ENCODE data around the gene PRSS12. TPM values are rescaled to one million over a fixed set of nuclear protein-coding genes. Genes with fewer than 3 reads are reported as not detected.

The PRSS12 gene
- polyA plus RNA-seq, 1 experiment = 108 TPM

GRCh38 chr4:118351851-118352827, 664 bp downstream of the PRSS12 start:
- no peak for DNase-seq (ENCODE audit: low read depth)
- CTCF ChIA-PET = interaction anchor here (0.7 to 6.1 kb wide), 20 partner anchors 10 to 81 kb away, joined by 3 to 68 read pairs (median 4); no protein-coding TSS in a partner anchor
- peak overlapping the region; percentile 73 for H3K4me3 ChIP-seq (ENCODE audit: low read depth, low read length)
- POLR2A ChIA-PET = interaction anchor here (0.6 to 1.5 kb wide), 8 partner anchors 10 to 423 kb away, joined by 3 to 15 read pairs (median 5); no protein-coding TSS in a partner anchor
- H3K36me3 ChIP-seq (ENCODE audit: control insufficient read depth, insufficient read depth, low read length) = no peaks in the 10 kb centered on the region
- peak; percentile 18; the same call in 1 of the 2 replicates for TF ChIP-seq CTCF (IDR thresholded peaks at IDR 0.05; ENCODE audit: insufficient read depth, low read depth, low read length)
- H3K27me3 ChIP-seq (ENCODE audit: control insufficient read depth, insufficient read depth, low read length) = no peaks in the 10 kb centered on the region

GRCh38 chr4:118350961-118351360, 1.8 kb downstream of the PRSS12 start:
- TF ChIP-seq CTCF (IDR thresholded peaks at IDR 0.05; ENCODE audit: insufficient read depth, low read depth, low read length) = no peak
- ChIA-PET POLR2A (interaction anchor here (0.6 kb wide), 1 partner anchor 18 kb away, joined by 7 read pairs; no protein-coding TSS in a partner anchor), CTCF (interaction anchor here (0.9 to 6.1 kb wide), 7 partner anchors 11 to 80 kb away, joined by 3 to 68 read pairs (median 3); no protein-coding TSS in a partner anchor)
- Histone ChIP-seq H3K27me3 (ENCODE audit: control insufficient read depth, insufficient read depth, low read length) (no peaks in the 10 kb centered on the region), H3K36me3 (ENCODE audit: control insufficient read depth, insufficient read depth, low read length) (no peaks in the 10 kb centered on the region), H3K4me3 (ENCODE audit: low read depth, low read length) (peak overlapping the region; percentile 73)
- DNase-seq (ENCODE audit: low read depth) = no peak

GRCh38 chr4:118348886-118349285, 3.9 kb downstream of the PRSS12 start:
- DNase-seq (ENCODE audit: low read depth) = no peak
- no peaks in the 10 kb centered on the region for H3K36me3 ChIP-seq (ENCODE audit: control insufficient read depth, insufficient read depth, low read length)
- ChIA-PET CTCF (interaction anchor here (1.6 kb wide), 1 partner anchor 75 kb away, joined by 4 read pairs; no protein-coding TSS in a partner anchor), POLR2A (interaction anchor here (0.7 kb wide), 1 partner anchor 15 kb away, joined by 4 read pairs; no protein-coding TSS in a partner anchor)
- H3K4me3 ChIP-seq (ENCODE audit: low read depth, low read length) = no peak overlapping the region
- TF ChIP-seq CTCF (IDR thresholded peaks at IDR 0.05; ENCODE audit: insufficient read depth, low read depth, low read length) = no peak
- H3K27me3 ChIP-seq (ENCODE audit: control insufficient read depth, insufficient read depth, low read length) = no peaks in the 10 kb centered on the region

- no peak for DNase-seq (ENCODE audit: low read depth)
- ChIA-PET POLR2A (no interaction called here), CTCF (no interaction called here)
- Histone ChIP-seq H3K27me3 (ENCODE audit: control insufficient read depth, insufficient read depth, low read length) (no peaks in the 10 kb centered on the region), H3K36me3 (ENCODE audit: control insufficient read depth, insufficient read depth, low read length) (no peaks in the 10 kb centered on the region), H3K4me3 (ENCODE audit: low read depth, low read length) (no peak overlapping the region)
- TF ChIP-seq CTCF (IDR thresholded peaks at IDR 0.05; ENCODE audit: insufficient read depth, low read depth, low read length) = no peak
Observed at GRCh38 chr4:118346495-118346894, 6.3 kb downstream of the PRSS12 start.

- Histone ChIP-seq H3K4me3 (ENCODE audit: low read depth, low read length) (no peak overlapping the region), H3K27me3 (ENCODE audit: control insufficient read depth, insufficient read depth, low read length) (no peaks in the 10 kb centered on the region), H3K36me3 (ENCODE audit: control insufficient read depth, insufficient read depth, low read length) (no peaks in the 10 kb centered on the region)
- DNase-seq (ENCODE audit: low read depth) = no peak
- no peak for TF ChIP-seq CTCF (IDR thresholded peaks at IDR 0.05; ENCODE audit: insufficient read depth, low read depth, low read length)
- ChIA-PET CTCF (no interaction called here), POLR2A (no interaction called here)
Observed at GRCh38 chr4:118345813-118346212, 7.0 kb downstream of the PRSS12 start.
